Activated T-helper 2 cell treated with anti-CD3 and anti-CD28 coated beads, Interferon-gamma antibody, Interleukin-2, Interleukin-4, amounts not matched to agents 10 μg/mL and 5 μg/mL and 100 μg/mL, durations not matched to agents 14 hours and 24 hours and 36 hours (primary cell): ENCODE measurements around the gene SMIM14. TPM values are rescaled to one million over a fixed set of nuclear protein-coding genes. Genes with fewer than 3 reads are reported as not detected.
"Not testable (repeated sequence)": the region's sequence is repeated elsewhere in the genome, so short reads cannot be mapped to it uniquely, and the experiment has no call there.

ENCODE experiments used
- DNase-seq: peaks from one replicate; pipeline ENCODE4 v3.0.0; 2021; ENCODE audit warnings: low spot score
- H3K27ac Mint-ChIP-seq: one replicate; pipeline ENCODE4 v1.8.0; 2021; ENCODE audit warnings: mixed read lengths
- H3K27me3 Mint-ChIP-seq: one replicate; pipeline ENCODE4 v1.8.0; 2021; ENCODE audit warnings: low read depth, mixed read lengths
- H3K36me3 Mint-ChIP-seq: one replicate; pipeline ENCODE4 v1.8.0; 2021; ENCODE audit warnings: low read depth, mixed read lengths
- H3K4me1 Mint-ChIP-seq: one replicate; pipeline ENCODE4 v1.8.0; 2021; ENCODE audit warnings: low read depth, mixed read lengths
- H3K4me3 Mint-ChIP-seq: one replicate; pipeline ENCODE4 v1.8.0; 2021; ENCODE audit warnings: low read depth, mild to moderate bottlenecking, moderate library complexity, mixed read lengths
- H3K9me3 Mint-ChIP-seq: one replicate; pipeline ENCODE4 v1.8.0; 2021; ENCODE audit warnings: mixed read lengths
- intact Hi-C: fragments of 100-400 bp; cut with micrococcal nuclease; formaldehyde crosslinking; loops from one replicate; pipeline ENCODE4 v1.15.1; 2023
- total RNA-seq: library from RNA; stranded (reverse); gene quantifications from 2 replicates; pipeline ENCODE4 v1.2.3, GENCODE V29; 2022

SMIM14 gene
- total RNA-seq, 1 donor from 2014 or later, result 1.9 TPM

- no peak for DNase-seq
- Mint-ChIP-seq H3K4me1 (peaks cover 2% of the 10 kb centered on the region), H3K27ac (no peak overlapping the region), H3K36me3 (peaks cover 2% of the 10 kb centered on the region), H3K9me3 (peaks cover 18% of the 10 kb centered on the region), H3K4me3 (no peak overlapping the region), H3K27me3 (peaks cover 7% of the 10 kb centered on the region)
- intact Hi-C loops, result no loop called here
Observed at GRCh38 chr4:39563346-39563847, 75.3 kb downstream of the SMIM14 start.

- Mint-ChIP-seq H3K9me3 (peaks cover 18% of the 10 kb centered on the region), H3K27me3 (peaks cover 7% of the 10 kb centered on the region), H3K27ac (no peak overlapping the region), H3K4me3 (no peak overlapping the region), H3K36me3 (peaks cover 2% of the 10 kb centered on the region), H3K4me1 (no peaks in the 10 kb centered on the region)
- intact Hi-C loops, result no loop called here
- no peak for DNase-seq
Observed at GRCh38 chr4:39562792-39563191, 75.9 kb downstream of the SMIM14 start.

GRCh38 chr4:39559626-39560025 is 79.0 kb downstream of the SMIM14 start:
- DNase-seq, result no peak
- Mint-ChIP-seq H3K27ac (no peak overlapping the region), H3K4me1 (no peaks in the 10 kb centered on the region), H3K27me3 (peaks cover 9% of the 10 kb centered on the region), H3K36me3 (peaks cover 1% of the 10 kb centered on the region), H3K9me3 (peaks cover 4% of the 10 kb centered on the region), H3K4me3 (no peak overlapping the region)
- intact Hi-C loops, result no loop called here

- Mint-ChIP-seq H3K4me1 (no peaks in the 10 kb centered on the region), H3K27me3 (peaks cover 9% of the 10 kb centered on the region), H3K36me3 (no peaks in the 10 kb centered on the region), H3K4me3 (no peak overlapping the region), H3K27ac (no peak overlapping the region), H3K9me3 (no peaks in the 10 kb centered on the region)
- DNase-seq, result no peak
- intact Hi-C loops, result no loop called here
Observed at GRCh38 chr4:39555472-39555871, 83.2 kb downstream of the SMIM14 start.

- H3K9me3 Mint-ChIP-seq, result no peaks in the 10 kb centered on the region
- intact Hi-C loops, result no loop called here
- H3K4me1 Mint-ChIP-seq, result no peaks in the 10 kb centered on the region
- H3K4me3 Mint-ChIP-seq, result no peak overlapping the region
- no peaks in the 10 kb centered on the region for H3K36me3 Mint-ChIP-seq
- no peak for DNase-seq
- peaks cover 5% of the 10 kb centered on the region for H3K27me3 Mint-ChIP-seq
- no peak overlapping the region for H3K27ac Mint-ChIP-seq
Observed at GRCh38 chr4:39548425-39549067, 90.1 kb downstream of the SMIM14 start.

- Mint-ChIP-seq H3K4me3 (no peak overlapping the region), H3K4me1 (peaks cover 2% of the 10 kb centered on the region), H3K27ac (no peak overlapping the region), H3K27me3 (peaks cover 6% of the 10 kb centered on the region), H3K9me3 (no peaks in the 10 kb centered on the region), H3K36me3 (no peaks in the 10 kb centered on the region)
- intact Hi-C loops, result no loop called here
- no peak for DNase-seq
Observed at GRCh38 chr4:39544580-39545315, 93.9 kb downstream of the SMIM14 start.

- intact Hi-C loops, H3K9me3 Mint-ChIP-seq, H3K4me1 Mint-ChIP-seq, H3K27me3 Mint-ChIP-seq, DNase-seq, H3K27ac Mint-ChIP-seq, H3K4me3 Mint-ChIP-seq, H3K36me3 Mint-ChIP-seq: not testable (repeated sequence)
Observed at GRCh38 chr4:39544080-39544479, 94.6 kb downstream of the SMIM14 start.

- peaks cover 2% of the 10 kb centered on the region for H3K4me1 Mint-ChIP-seq
- no peaks in the 10 kb centered on the region for H3K36me3 Mint-ChIP-seq
- H3K27ac Mint-ChIP-seq, result no peak overlapping the region
- no peak for DNase-seq
- H3K4me3 Mint-ChIP-seq, result no peak overlapping the region
- intact Hi-C loops, result no loop called here
- peaks cover 6% of the 10 kb centered on the region for H3K27me3 Mint-ChIP-seq
- no peaks in the 10 kb centered on the region for H3K9me3 Mint-ChIP-seq
Observed at GRCh38 chr4:39543034-39543433, 95.6 kb downstream of the SMIM14 start.

GRCh38 chr4:39542611-39543012 is 96.1 kb downstream of the SMIM14 start:
- Mint-ChIP-seq H3K36me3 (no peaks in the 10 kb centered on the region), H3K27me3 (peaks cover 6% of the 10 kb centered on the region), H3K4me3 (no peak overlapping the region), H3K9me3 (no peaks in the 10 kb centered on the region), H3K27ac (no peak overlapping the region), H3K4me1 (peaks cover 2% of the 10 kb centered on the region)
- intact Hi-C loops, result no loop called here
- no peak for DNase-seq

- Mint-ChIP-seq H3K36me3 (no peaks in the 10 kb centered on the region), H3K27ac (no peak overlapping the region)
- intact Hi-C loops, result no loop called here
Observed at GRCh38 chr4:39541987-39542610, 96.6 kb downstream of the SMIM14 start.

GRCh38 chr4:39539089-39539611 is 99.5 kb downstream of the SMIM14 start:
- Mint-ChIP-seq H3K9me3 (peaks cover 4% of the 10 kb centered on the region), H3K36me3 (peaks cover 13% of the 10 kb centered on the region), H3K4me3 (no peak overlapping the region), H3K27ac (no peak overlapping the region), H3K4me1 (peaks cover 2% of the 10 kb centered on the region), H3K27me3 (peaks cover 3% of the 10 kb centered on the region)
- DNase-seq, result no peak
- intact Hi-C loops, result no loop called here

More at GRCh38 chr4:39541987-39542610, 96.6 kb downstream of the SMIM14 start:
- Mint-ChIP-seq H3K4me3 (no peak overlapping the region), H3K9me3 (no peaks in the 10 kb centered on the region), H3K27me3 (peaks cover 6% of the 10 kb centered on the region), H3K4me1 (peaks cover 2% of the 10 kb centered on the region)
- no peak for DNase-seq

- DNase-seq, result no peak
- H3K36me3 Mint-ChIP-seq, result peaks cover 47% of the 10 kb centered on the region
- H3K27ac Mint-ChIP-seq, result no peak overlapping the region
- no peaks in the 10 kb centered on the region for H3K4me1 Mint-ChIP-seq
- no peaks in the 10 kb centered on the region for H3K27me3 Mint-ChIP-seq
- H3K4me3 Mint-ChIP-seq, result no peak overlapping the region
- intact Hi-C loops, result no loop called here
- peaks cover 34% of the 10 kb centered on the region for H3K9me3 Mint-ChIP-seq
Observed at GRCh38 chr4:39533541-39533940, 105.1 kb downstream of the SMIM14 start.

GRCh38 chr4:39532237-39532636 is 106.4 kb downstream of the SMIM14 start:
- peaks cover 47% of the 10 kb centered on the region for H3K36me3 Mint-ChIP-seq
- DNase-seq, H3K4me3 Mint-ChIP-seq, H3K27me3 Mint-ChIP-seq, intact Hi-C loops, H3K4me1 Mint-ChIP-seq, H3K27ac Mint-ChIP-seq: not testable (repeated sequence)
- peaks cover 34% of the 10 kb centered on the region for H3K9me3 Mint-ChIP-seq
